ENCODE measurements around the gene SAFB. TPM values are rescaled to one million over a fixed set of nuclear protein-coding genes. Genes with fewer than 3 reads are reported as not detected.

SAFB gene
- total RNA-seq, 2 experiments from 2014 or later: 68.9 to 177 TPM

- no peak overlapping the region for H3K27ac ChIP-seq (ENCODE audit: low read depth, low read length, poor library complexity, severe bottlenecking)
- no peaks in the 10 kb centered on the region for H3K9me2 ChIP-seq (ENCODE audit: insufficient read depth, low read length)
- no peak for DNase-seq (ENCODE audit: low spot score)
- no peak for TF ChIP-seq EZH2phosphoT487 (IDR thresholded peaks at IDR 0.05; ENCODE audit: borderline replicate concordance, low read depth, low read length)
- TF ChIP-seq, protein P1, sequence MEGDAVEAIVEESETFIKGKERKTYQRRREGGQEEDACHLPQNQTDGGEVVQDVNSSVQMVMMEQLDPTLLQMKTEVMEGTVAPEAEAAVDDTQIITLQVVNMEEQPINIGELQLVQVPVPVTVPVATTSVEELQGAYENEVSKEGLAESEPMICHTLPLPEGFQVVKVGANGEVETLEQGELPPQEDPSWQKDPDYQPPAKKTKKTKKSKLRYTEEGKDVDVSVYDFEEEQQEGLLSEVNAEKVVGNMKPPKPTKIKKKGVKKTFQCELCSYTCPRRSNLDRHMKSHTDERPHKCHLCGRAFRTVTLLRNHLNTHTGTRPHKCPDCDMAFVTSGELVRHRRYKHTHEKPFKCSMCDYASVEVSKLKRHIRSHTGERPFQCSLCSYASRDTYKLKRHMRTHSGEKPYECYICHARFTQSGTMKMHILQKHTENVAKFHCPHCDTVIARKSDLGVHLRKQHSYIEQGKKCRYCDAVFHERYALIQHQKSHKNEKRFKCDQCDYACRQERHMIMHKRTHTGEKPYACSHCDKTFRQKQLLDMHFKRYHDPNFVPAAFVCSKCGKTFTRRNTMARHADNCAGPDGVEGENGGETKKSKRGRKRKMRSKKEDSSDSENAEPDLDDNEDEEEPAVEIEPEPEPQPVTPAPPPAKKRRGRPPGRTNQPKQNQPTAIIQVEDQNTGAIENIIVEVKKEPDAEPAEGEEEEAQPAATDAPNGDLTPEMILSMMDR (conservative IDR thresholded peaks at IDR 0.05; ENCODE audit: low read length): no peak
- H3K79me2 ChIP-seq (ENCODE audit: insufficient read depth, low read depth, low read length): peaks cover 99% of the 10 kb centered on the region
- ChIA-PET CTCF (ENCODE audit: unreplicated experiment) (no interaction called here), POLR2A (no interaction called here)
- H3K36me3 ChIP-seq (ENCODE audit: insufficient read depth, low read length): peaks cover 84% of the 10 kb centered on the region
- H4K20me1 ChIP-seq (ENCODE audit: insufficient read depth, low read length): peaks cover 49% of the 10 kb centered on the region
- H3K4me3 ChIP-seq (ENCODE audit: low read depth, low read length, poor library complexity, severe bottlenecking): no peak overlapping the region
- no peak overlapping the region for H2AFZ ChIP-seq (ENCODE audit: low read length)
- H3K4me2 ChIP-seq (ENCODE audit: low read length): no peak overlapping the region
- BruUV-seq (replicated peaks): no TSS peak
- no peaks in the 10 kb centered on the region for H3K9me3 ChIP-seq (ENCODE audit: low read length)
- intact Hi-C loops (cut with micrococcal nuclease; ENCODE audit: unreplicated experiment): no loop called here
- H3K4me1 ChIP-seq (ENCODE audit: insufficient read depth, low read length, poor library complexity, severe bottlenecking): no peaks in the 10 kb centered on the region
These were observed 12.5 kb downstream of the SAFB start for GRCh38 chr19:5635427-5635826.

- Histone ChIP-seq H3K9me3 (ENCODE audit: low read length) (no peaks in the 10 kb centered on the region), H3K4me2 (ENCODE audit: low read length) (no peak overlapping the region), H3K79me2 (ENCODE audit: insufficient read depth, low read depth, low read length) (peaks cover 99% of the 10 kb centered on the region), H3K27ac (ENCODE audit: low read depth, low read length, poor library complexity, severe bottlenecking) (no peak overlapping the region), H3K36me3 (ENCODE audit: insufficient read depth, low read length) (peaks cover 88% of the 10 kb centered on the region), H3K4me3 (ENCODE audit: low read depth, low read length, poor library complexity, severe bottlenecking) (no peak overlapping the region), H3K4me1 (ENCODE audit: insufficient read depth, low read length, poor library complexity, severe bottlenecking) (no peaks in the 10 kb centered on the region), H3K9me2 (ENCODE audit: insufficient read depth, low read length) (no peaks in the 10 kb centered on the region), H4K20me1 (ENCODE audit: insufficient read depth, low read length) (peaks cover 29% of the 10 kb centered on the region), H2AFZ (ENCODE audit: low read length) (no peak overlapping the region)
- TF ChIP-seq EZH2phosphoT487 (IDR thresholded peaks at IDR 0.05; ENCODE audit: borderline replicate concordance, low read depth, low read length): no peak
- TF ChIP-seq, protein P1 (conservative IDR thresholded peaks at IDR 0.05; ENCODE audit: low read length): no peak
- CTCF ChIA-PET (ENCODE audit: unreplicated experiment): no interaction called here
- intact Hi-C loops (cut with micrococcal nuclease; ENCODE audit: unreplicated experiment): no loop called here
- POLR2A ChIA-PET: no interaction called here
- no TSS peak for BruUV-seq (replicated peaks)
- no peak for DNase-seq (ENCODE audit: low spot score)
These were observed 15.1 kb downstream of the SAFB start for GRCh38 chr19:5637971-5638370.

- peaks cover 89% of the 10 kb centered on the region for H3K36me3 ChIP-seq (ENCODE audit: insufficient read depth, low read length)
- no peak overlapping the region for H3K4me3 ChIP-seq (ENCODE audit: low read depth, low read length, poor library complexity, severe bottlenecking)
- no TSS peak for BruUV-seq (replicated peaks)
- peaks cover 36% of the 10 kb centered on the region for H4K20me1 ChIP-seq (ENCODE audit: insufficient read depth, low read length)
- TF ChIP-seq EZH2phosphoT487 (IDR thresholded peaks at IDR 0.05; ENCODE audit: borderline replicate concordance, low read depth, low read length): no peak
- TF ChIP-seq, protein P1 (conservative IDR thresholded peaks at IDR 0.05; ENCODE audit: low read length): no peak
- H2AFZ ChIP-seq (ENCODE audit: low read length): no peak overlapping the region
- H3K9me3 ChIP-seq (ENCODE audit: low read length): no peaks in the 10 kb centered on the region
- no peak overlapping the region for H3K4me2 ChIP-seq (ENCODE audit: low read length)
- H3K9me2 ChIP-seq (ENCODE audit: insufficient read depth, low read length): no peaks in the 10 kb centered on the region
- CTCF ChIA-PET (ENCODE audit: unreplicated experiment): no interaction called here
- no peak for DNase-seq (ENCODE audit: low spot score)
- H3K4me1 ChIP-seq (ENCODE audit: insufficient read depth, low read length, poor library complexity, severe bottlenecking): no peaks in the 10 kb centered on the region
- H3K27ac ChIP-seq (ENCODE audit: low read depth, low read length, poor library complexity, severe bottlenecking): no peak overlapping the region
- H3K79me2 ChIP-seq (ENCODE audit: insufficient read depth, low read depth, low read length): peaks cover 99% of the 10 kb centered on the region
- POLR2A ChIA-PET: no interaction called here
- intact Hi-C loops (cut with micrococcal nuclease; ENCODE audit: unreplicated experiment): no loop called here
These were observed 18.3 kb downstream of the SAFB start for GRCh38 chr19:5641171-5641570.

Measured in OCI-LY7 (cell line).